H4 (cell line): Measurements from ENCODE around the gene TMEFF2. TPM values are rescaled to one million over a fixed set of nuclear protein-coding genes. Genes with fewer than 3 reads are reported as not detected.
A peak's percentile ranks its signal among the peaks of the same experiment; 100 is the strongest.
"Not testable (repeated sequence)": the region's sequence is repeated elsewhere in the genome, so short reads cannot be mapped to it uniquely, and the experiment has no call there.

Experiments used
- DNase-seq: peaks from one replicate; pipeline ENCODE4 v3.0.0-alpha.2; 2015; ENCODE audit warnings: low spot score
- total RNA-seq: library from RNA; depleted of rRNA; stranded (reverse); fragments of >200 nt; shearing (Covaris generic); gene quantifications from 2 replicates; pipeline ENCODE4 v1.2.3, GENCODE V29; 2014

The TMEFF2 gene
- total RNA-seq, 1 experiment from 2014 or later = 5.0 TPM

DNA sequence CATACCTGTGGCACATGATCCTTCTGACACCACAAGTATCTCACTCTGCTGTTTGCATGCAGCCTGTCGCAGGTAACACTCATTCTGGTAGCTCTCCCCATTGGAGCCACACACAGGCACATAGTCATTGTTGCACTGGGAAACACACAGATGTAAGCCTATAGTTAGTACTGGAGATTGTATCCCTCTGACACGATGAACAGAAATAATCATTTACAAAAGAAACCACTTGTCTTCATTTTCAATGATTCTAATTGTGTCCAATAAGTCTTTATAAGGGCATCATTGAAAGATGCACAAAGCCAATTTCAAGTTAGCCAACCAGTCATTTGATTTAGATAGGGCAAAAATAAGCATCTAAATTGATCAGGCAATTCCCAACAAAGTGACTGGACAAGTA, 10.4 kb downstream of the TMEFF2 start:
- no peak for DNase-seq

DNA sequence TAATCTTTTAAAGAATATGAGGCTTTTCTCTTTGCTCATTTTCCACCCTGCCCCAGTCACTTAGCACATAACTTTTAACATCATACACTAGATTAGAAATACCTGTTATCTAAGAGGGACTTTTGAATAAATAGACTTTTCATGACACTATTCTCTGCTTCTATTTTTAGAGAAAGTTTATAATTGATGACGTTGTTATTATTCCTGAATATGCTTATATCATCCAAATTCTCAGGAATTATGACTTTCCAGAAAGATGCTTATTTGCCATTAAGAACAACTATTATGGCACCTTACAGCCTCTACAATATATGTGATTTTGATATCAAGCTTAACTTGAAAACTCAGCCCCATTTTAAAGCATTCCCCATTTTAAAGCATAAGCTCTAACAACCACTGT, 11.4 kb downstream of the TMEFF2 start:
- DNase-seq = no peak

DNA sequence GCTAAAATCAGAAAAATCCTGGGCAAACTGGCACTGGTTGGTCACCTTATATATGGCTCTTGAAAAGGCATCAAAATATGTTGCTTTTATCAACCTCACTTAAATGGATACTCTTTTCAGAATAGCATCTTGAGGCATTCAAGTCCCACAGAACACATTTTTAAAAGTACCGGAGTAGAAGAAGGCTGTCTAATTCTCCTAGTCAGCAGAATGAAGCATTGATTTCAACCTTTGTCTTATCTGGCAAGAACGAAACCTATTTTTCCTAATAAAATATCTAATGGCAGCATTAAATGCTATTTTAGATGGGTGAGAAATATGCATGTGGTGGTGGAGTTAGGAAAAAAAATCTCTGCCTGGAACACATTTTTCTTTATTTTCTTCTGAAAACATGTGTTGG, 27.8 kb downstream of the TMEFF2 start:
- DNase-seq = no peak

DNA sequence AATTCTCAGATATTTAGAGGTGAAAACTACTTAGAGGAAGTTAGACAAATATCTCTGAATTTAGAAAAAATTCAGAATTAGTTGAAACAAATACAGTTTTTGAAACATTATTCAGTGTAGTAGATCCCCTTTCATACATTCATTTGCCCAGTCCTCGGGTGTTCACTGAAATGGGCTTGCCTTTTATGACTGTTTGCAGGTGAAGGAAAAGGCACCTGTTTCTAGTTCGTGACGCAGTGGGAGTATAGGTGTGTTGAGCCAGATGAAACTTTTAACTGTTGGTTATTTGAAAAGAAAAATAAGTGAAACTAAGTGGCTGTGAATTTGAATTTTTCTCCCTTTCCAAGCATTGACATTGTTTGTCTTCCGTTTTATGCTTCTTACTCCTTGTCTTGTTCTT, 28.9 kb downstream of the TMEFF2 start:
- no peak for DNase-seq

DNA sequence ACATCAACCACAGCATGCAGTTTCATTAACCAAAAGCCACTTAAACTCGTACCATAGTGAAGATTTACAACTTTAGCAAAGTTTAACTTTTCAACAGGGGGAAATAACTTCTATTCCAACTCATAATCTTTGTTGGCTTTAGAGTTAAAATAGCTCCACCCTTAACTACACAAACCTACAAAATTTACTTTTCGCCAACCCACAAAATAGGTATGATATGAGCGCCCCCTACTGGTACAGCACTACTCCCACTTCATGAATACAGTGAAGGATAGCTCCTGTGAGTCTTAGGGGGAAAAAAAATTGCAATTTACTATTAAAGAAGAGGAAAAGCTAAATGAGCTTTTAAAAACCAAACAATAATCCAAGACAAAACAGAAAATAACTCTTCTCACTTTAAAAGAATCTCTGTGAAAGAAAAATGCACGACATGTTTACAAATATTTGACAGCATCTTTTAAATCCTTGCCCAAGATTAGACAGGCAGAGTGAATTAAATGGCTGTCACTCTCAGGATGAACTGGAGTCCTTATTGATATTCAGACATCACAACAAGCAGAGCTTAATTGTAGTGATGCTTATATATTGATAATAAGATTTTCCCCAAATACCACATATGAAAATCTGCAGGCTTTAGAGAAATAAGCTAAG, 32.2 kb downstream of the TMEFF2 start:
- DNase-seq = peak; percentile 52

DNA sequence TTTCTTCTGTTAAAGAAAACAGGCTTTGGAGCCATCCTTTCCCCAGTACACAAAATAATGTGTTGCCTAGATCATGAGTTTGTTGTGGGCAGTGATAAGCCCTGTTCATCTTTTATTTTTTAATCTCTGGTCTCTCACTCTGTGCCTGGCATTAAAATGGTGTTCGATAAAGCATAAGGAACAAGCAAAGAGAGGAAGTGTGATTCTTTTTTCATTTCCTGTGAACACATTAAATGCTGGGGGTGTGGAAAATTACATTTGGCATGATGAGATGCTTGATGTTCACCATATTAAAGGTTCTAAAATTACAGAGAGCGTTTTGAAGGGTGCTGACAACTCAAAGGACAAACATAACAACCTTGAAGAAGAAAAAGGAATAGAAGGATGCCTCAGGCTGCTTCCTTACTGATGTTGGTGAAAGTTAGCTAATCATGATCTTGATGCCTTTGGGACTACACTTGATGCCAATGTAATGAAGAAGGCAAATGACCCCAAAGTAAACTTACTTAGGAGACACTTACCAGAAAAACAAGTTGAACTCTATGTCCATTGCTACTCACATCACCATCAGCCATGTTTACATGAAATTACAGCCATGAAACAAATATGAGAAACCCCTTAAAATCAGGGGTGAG, 33.0 kb downstream of the TMEFF2 start:
- no peak for DNase-seq

DNA sequence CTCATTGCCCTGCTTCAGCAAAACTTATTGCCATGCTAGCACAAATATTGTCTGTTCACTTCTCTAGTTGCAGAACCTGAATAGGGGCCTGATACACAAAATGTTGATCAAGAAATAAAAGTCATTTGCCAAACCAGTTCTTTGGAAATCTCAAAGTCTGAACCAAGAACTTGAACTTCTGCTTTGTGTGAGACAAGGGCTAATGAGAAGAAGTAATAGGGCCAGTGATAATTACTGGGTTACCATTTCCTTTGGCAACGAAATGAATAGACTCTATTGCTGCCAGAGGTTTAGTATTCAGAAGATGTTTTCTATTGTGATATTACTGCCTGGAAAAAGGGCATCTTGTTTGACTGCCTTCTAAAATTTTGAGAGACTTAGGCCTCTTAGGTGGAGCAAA, 35.0 kb downstream of the TMEFF2 start:
- DNase-seq = no peak

DNA sequence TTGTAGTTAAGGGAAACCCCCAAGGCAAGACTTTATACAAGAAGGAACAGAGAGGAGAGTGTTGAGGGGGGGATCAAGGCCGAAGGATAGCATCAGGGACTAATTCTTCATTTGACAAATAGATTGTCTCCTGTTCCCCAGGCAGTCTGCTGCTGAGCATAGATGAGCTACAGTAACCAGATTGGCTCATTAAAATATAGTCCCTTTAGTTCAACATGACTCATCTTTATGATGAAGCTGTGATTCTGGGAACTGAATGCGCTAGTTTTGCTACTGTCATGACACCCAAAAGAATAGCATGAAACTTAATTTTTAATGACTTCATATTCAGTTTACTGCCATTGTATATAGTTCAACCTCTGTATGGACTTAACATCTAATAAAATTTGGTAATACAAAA, 35.5 kb downstream of the TMEFF2 start:
- no peak for DNase-seq

DNA sequence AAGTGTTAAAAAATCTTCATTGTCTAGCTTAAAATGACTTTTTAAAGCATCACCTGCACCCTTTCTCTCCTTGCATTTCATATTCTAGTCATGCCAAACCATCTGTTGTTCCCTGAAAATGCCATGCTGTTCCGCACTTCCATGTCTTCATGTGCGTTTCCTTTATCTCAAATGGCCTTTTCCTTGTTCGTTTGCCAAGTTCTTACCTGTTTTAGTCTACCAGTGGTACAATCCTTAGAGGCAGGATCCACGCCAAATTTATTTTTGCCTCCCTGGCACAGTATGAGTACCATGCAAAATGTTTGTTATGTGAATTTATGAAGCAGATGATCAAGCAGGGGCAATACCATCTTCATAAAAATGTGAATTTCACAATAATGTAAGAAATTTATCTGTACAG, 37.0 kb downstream of the TMEFF2 start:
- DNase-seq = no peak

DNA sequence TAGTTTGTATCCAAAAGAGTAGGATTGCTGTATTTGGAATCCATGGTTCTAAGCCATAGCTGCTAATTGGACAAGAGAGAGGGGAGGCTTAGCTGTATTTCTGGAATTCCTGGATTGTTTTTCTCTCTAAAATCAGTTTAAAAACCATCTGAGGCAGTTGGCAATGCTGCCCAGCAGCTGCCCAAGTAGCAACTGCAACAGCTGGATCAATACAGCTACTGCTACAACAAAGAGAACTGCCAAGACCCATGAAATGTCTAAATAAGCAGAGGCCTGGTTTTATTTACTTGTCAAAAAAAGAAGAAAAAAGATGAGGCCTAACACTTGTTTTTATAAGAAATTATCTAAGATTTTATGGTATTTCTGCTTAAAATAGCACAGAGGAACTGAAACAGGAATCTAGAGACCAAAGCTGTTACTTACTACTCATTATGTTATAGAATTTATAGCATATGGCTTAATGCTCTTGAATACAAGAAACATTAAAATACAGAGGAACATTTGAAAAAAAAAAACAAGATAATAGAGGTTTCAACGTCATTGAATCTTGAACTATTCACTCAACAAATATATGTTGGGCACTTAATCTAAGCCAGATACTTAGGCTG, 39.1 kb downstream of the TMEFF2 start:
- DNase-seq = no peak

DNA sequence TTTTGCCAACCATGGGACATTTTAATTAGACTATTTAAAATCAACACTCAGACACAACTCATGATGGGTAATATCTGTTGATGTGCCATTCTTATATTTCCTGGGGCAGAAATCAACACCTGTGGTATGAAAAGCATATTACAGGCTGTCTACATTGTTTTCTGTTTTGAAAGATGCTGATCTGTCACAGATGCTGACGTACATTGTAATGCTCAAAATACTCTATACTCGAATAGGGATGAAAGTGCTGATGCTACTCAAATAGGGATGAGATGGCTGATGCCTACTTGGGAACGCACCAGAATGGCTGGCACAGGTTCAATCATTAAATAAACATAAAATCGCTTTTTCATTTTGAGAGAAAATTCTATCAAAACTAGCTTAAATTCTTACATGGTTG, 41.2 kb downstream of the TMEFF2 start:
- DNase-seq = no peak

DNA sequence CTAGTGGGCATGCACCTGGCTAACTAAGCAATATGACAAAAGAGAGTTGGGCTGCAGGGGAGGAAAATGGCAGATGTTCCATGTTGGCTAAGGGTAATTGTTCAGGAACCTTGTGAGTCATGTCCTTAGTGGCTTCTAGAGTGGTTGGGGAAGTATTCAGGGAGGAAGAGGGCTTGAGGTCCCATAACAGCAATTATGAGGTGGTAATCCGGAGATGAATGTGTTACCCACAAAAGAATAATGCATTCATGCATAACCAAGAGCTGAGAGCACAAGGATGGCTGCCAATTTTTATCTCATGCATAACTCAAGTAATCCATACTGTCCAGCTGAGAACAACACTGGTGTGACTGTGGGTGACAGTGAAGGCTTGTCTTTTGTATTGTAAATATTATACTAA, 42.9 kb downstream of the TMEFF2 start:
- DNase-seq = peak; percentile 16

DNA sequence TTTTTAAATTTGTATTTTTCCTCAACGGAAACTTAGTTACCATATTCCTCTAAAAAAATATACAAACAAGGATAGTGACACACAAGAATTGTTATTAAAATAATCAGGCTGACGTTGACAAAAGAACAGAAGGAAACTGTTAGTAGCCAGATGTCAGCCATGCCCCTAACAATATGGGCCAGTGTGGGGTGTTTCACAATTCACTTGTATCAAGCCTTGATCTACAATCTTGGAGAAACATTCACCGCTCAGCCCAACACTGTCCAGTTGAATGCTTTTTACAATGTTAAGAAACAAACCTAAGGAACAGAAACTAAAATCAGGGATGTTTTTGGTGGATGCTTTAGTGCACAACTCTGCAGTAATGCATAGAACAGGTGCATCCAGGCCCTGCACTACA, 44.6 kb downstream of the TMEFF2 start:
- DNase-seq = no peak

DNA sequence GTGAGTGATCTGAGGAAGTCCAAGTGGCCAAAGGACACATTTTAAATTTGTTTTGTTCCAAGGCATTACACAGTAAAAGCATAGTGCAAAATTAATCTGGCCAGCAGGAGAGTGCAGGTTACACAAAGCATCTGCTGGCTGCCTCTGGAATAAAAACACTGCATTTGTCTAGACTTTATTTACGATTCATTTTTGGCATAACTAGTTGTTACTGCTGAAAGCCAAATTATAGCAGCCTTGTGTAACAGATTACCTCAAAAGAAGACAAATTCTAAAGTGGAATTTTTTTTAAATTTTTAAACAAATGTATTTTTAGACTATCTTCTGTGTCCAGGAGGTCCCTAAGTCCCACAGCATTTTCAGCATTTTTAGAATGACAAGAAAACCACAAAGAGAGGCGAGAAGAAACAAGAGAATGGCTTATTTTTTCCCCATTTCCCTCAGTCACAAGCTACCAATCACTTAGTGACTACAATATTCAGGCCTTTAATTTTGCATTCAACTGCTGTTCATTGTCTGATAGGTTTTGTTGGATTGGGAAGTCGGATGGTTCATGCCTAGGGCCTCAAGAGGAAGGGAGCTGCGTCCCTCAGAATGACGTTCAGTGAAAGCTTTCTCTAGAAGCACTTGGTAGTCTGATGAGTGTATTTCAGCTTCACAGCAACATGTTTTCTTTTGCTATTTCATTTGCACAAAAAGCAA, 46.0 kb downstream of the TMEFF2 start:
- peak; percentile 10 for DNase-seq

DNA sequence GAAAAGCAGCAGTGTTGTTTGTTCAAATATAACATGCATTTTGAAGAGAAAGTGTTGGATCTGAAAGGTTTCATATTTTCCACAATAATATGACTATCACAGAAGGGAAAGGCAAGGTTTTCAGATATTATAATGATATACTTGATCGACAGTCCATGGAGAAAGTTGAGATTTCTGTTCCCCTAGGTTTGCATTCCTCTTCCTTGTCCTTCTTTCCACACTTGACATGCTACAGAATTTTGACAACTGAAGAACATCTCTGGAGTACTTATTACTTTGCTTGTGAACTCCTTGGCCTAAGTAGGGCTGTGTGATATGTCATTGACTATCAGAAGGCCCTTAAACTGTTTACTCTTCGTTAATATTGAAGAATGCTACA, 46.5 kb downstream of the TMEFF2 start:
- DNase-seq = no peak

DNA sequence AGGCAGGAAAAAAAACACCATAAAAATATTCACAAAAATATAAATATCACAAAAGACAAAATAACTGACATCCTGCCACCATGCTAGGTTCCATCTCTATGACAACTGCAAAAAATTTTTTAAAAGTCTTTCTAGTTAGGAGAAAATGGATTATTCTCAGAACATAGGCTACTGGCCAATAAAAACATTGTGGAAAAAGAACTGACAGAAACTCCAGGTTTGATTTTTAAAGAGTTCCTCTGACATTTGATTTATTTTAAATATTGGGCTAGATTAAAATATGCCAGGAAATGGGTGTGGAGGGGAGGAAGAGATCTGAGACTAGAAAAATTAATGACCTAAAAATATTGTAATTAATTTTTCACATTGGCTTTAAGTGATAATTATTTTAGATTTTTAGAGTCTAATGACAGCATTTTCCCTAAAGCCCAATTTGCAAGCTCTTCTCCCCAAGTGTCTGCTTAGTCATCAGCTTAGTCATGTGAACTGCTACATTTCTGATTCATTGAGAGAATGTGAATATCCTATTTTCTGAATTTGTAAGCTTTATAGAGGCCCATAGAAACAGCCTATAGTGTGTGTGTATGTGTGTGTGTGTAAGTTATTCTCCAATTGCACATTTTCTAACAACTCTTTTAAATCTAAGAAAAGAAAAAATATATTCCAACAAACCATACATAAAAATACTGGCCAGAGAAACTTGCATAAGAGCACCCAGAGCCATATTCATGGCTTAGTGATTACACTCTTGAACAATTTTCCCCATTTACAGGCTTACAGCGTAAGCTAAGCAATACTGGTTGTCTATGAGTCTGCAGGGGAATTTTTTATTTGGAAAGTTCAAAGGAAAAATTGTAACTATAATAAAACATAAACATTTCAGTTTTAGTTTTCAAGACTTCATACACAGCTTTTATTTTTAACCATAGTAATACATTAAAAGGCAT, 48.4 kb downstream of the TMEFF2 start:
- DNase-seq = no peak

DNA sequence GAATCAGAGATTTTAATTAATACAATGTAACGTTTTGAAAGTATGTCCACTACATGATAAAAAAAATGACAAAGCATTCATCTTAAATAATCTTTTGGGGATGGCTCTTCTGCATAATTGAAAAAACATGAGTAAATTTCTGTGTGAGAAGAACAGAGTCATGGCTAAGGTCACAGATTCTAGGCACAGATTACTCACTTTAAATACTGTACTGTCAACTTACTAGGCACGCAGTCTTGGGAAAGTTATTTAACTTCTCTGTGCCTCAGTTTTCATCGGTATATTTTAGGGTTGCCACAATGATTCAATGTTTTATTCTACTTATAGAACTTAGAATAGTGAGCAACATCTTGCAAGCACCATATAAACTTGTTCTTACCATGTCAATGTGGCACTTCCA, 49.2 kb downstream of the TMEFF2 start:
- no peak for DNase-seq

DNA sequence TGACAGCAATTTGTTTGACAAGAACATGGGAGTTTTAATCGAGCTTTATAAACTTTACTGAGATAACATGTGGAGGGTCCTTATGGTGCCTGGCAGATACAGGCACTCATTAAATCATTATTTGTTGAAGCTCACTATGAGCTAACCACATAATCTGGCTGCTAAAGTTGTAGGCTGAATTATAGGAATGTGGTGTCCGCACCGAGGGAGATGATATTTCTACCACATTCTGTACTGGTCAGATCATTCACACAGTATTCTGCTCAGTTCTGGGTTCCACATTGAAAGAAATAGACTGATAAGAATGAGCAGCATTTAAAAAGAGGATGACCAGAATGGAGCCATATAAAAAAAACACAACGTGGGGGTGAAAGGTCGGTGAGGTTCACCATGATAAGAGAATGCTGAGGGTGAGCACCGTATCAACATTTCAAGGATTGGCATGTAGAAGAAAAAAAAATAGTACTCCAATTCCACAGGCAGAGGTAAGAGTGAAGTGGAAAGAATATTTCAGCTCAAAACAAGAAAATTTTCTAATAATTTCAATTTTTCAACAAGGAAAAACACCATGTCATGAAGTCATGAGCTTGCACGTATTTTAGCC, 54.4 kb downstream of the TMEFF2 start:
- no peak for DNase-seq

DNA sequence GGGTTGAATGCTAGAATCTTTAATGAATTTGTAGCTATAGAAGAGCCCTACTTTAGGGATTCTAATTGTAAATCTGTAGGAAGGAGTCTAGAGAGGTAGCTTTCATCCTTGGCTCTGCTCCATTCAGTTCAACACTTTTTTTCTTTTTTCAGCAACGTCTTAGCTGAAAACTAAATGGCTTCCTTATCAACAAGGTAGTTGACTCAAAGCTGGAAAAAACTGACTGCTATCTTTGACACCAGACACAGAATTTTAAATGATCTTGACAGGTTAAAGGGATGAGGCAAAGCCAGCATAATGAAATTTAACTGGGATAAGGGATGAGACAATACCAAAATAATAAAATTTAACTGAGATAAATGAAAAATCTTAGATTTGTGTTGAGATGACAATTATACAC, 54.9 kb downstream of the TMEFF2 start:
- no peak for DNase-seq

DNA sequence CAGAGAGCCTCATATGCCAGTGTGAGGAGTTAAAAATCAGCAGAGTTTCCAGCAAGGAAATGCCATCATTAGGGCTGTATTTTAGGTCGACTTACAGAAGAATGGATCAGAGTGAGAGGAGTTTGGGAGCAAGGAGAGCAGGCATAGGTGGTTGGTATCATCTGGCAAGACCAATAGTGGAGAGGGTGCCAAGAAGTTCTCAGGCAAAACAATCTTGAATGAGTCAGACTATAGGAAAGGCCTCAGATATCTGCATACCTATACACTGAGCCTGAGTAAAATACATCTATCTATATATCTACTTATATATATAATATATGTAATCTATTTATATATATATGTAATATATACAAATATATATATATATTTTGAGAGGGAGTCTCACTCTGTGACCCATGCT, 57.3 kb downstream of the TMEFF2 start:
- no peak for DNase-seq

DNA sequence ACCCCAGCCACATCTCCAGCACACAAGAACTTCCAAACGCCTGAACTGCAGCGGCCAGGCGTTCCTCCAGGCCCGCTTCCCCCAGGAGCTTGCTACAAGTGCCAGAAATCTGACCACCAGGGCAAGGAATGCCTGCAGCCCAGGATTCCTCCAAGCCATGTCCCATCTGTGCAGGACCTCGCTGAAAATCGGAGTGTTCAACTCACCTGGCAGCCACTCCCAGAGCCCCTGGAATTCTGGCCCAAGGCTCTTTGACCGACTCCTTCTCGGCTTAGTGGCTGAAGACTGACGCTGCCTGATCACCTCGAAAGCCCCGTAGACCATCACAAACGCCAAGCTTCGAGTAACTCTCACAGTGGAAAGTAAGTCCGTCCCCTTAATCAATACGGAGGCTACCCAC, 62.1 kb downstream of the TMEFF2 start:
- DNase-seq = not testable (repeated sequence)
